Mesenchymal stem cell (in vitro differentiated cells and primary cell): ENCODE results near the gene CSAG2. TPM values are rescaled to one million over a fixed set of nuclear protein-coding genes. Genes with fewer than 3 reads are reported as not detected.
"Not testable (repeated sequence)": the region's sequence is repeated elsewhere in the genome, so short reads cannot be mapped to it uniquely, and the experiment has no call there.

Experiments
- DNase-seq: peaks from one replicate; pipeline ENCODE4 v3.0.0-alpha.2; 2013
- H2AFZ ChIP-seq: one replicate; pipeline ENCODE4 v1.6.1; 2013; ENCODE audit warnings: low read depth, mild to moderate bottlenecking, control low read depth, inconsistent platforms, low read length, moderate library complexity
- H2AK5ac ChIP-seq: 2 replicates; pipeline ENCODE4 v1.6.1; 2013; ENCODE audit warnings: low read length, moderate library complexity, mild to moderate bottlenecking, inconsistent platforms; ENCODE audit not compliant: severe bottlenecking
- H2BK120ac ChIP-seq: one replicate; pipeline ENCODE4 v1.6.1; 2013; ENCODE audit warnings: low read depth, mild to moderate bottlenecking, inconsistent platforms, low read length, moderate library complexity
- H2BK12ac ChIP-seq, 2 experiments: one replicate each; pipeline ENCODE4 v1.6.1; 2013; ENCODE audit warnings: inconsistent platforms in 2 of 2, low read length in 2 of 2, mild to moderate bottlenecking in 2 of 2, moderate library complexity in 2 of 2, control low read depth in 1 of 2
- H2BK15ac ChIP-seq: one replicate; pipeline ENCODE4 v1.6.1; 2013; ENCODE audit warnings: mild to moderate bottlenecking, low read depth, inconsistent platforms; ENCODE audit not compliant: poor library complexity, severe bottlenecking
- H2BK5ac ChIP-seq: 2 replicates; pipeline ENCODE4 v1.6.1; 2013; ENCODE audit warnings: low read depth, mild to moderate bottlenecking, low read length, control low read depth, inconsistent platforms; ENCODE audit not compliant: poor library complexity, severe bottlenecking
- H3K14ac ChIP-seq, 2 experiments: one replicate each; pipeline ENCODE4 v1.6.1; 2013; ENCODE audit warnings: inconsistent platforms in 2 of 2, low read length in 2 of 2, control low read depth in 1 of 2, mild to moderate bottlenecking in 1 of 2, moderate library complexity in 1 of 2
- H3K18ac ChIP-seq, 2 experiments: one replicate each; pipeline ENCODE4 v1.6.1; 2013; ENCODE audit warnings: inconsistent platforms in 2 of 2, low read length in 2 of 2, control low read depth in 1 of 2, low read depth in 1 of 2, mild to moderate bottlenecking in 1 of 2
- H3K23ac ChIP-seq, 2 experiments: one replicate each; pipeline ENCODE4 v1.6.1; 2013; ENCODE audit warnings: inconsistent platforms in 2 of 2, low read length in 2 of 2, mild to moderate bottlenecking in 2 of 2, moderate library complexity in 2 of 2, control low read depth in 1 of 2
- H3K27ac ChIP-seq: 2 replicates; pipeline ENCODE4 v1.5.1; 2013; ENCODE audit warnings: mild to moderate bottlenecking, moderate library complexity, low read length, control low read depth, inconsistent platforms; ENCODE audit not compliant: poor library complexity, severe bottlenecking
- H3K27me3 ChIP-seq, 2 experiments: 2 replicates each; pipeline versions ENCODE4 v1.6.1 to v1.7.0; 2013; ENCODE audit warnings: low read length in 2 of 2, mild to moderate bottlenecking in 2 of 2, moderate library complexity in 2 of 2, control low read depth in 1 of 2, inconsistent platforms in 1 of 2; ENCODE audit not compliant: control insufficient read depth in 1 of 2, insufficient read depth in 1 of 2
- H3K36me3 ChIP-seq, 2 experiments: 2 replicates each; pipeline versions ENCODE4 v1.6.1 to v1.7.0; 2013; ENCODE audit warnings: low read length in 2 of 2, control low read depth in 1 of 2, inconsistent platforms in 1 of 2, low read depth in 1 of 2, mild to moderate bottlenecking in 1 of 2; ENCODE audit not compliant: insufficient read depth in 2 of 2, control insufficient read depth in 1 of 2
- H3K4ac ChIP-seq, 2 experiments: one replicate each; pipeline ENCODE4 v1.6.1; 2013; ENCODE audit warnings: inconsistent platforms in 2 of 2, low read length in 2 of 2, mild to moderate bottlenecking in 2 of 2, moderate library complexity in 2 of 2, control low read depth in 1 of 2, low read depth in 1 of 2
- H3K4me1 ChIP-seq: 2 replicates; pipeline ENCODE4 v1.6.1; 2013; ENCODE audit warnings: low read depth, low read length, control low read depth; ENCODE audit not compliant: control insufficient read depth, insufficient read depth
- H3K4me2 ChIP-seq: 2 replicates; pipeline ENCODE4 v1.6.1; 2013; ENCODE audit warnings: low read length, mild to moderate bottlenecking, inconsistent platforms; ENCODE audit not compliant: poor library complexity, severe bottlenecking
- H3K4me3 ChIP-seq, 2 experiments: 2 replicates each; pipeline versions ENCODE4 v1.5.1 to v1.7.0; 2013; ENCODE audit warnings: low read length in 2 of 2, mild to moderate bottlenecking in 2 of 2, control low read depth in 1 of 2, low read depth in 1 of 2; ENCODE audit not compliant: insufficient read depth in 1 of 2
- H3K79me1 ChIP-seq: replicated peaks from 2 replicates; pipeline ENCODE4 v1.6.1; 2013; ENCODE audit warnings: mild to moderate bottlenecking, control low read depth, low read length, inconsistent platforms; ENCODE audit not compliant: poor library complexity, severe bottlenecking
- H3K9ac ChIP-seq: 2 replicates; pipeline ENCODE4 v1.7.0; 2013; ENCODE audit warnings: mild to moderate bottlenecking, low read length, moderate library complexity
- H3K9me3 ChIP-seq: 2 replicates; pipeline ENCODE4 v1.7.0; 2013; ENCODE audit warnings: mild to moderate bottlenecking, low read length; ENCODE audit not compliant: control insufficient read depth
- H4K8ac ChIP-seq: one replicate; pipeline ENCODE4 v1.6.1; 2013; ENCODE audit warnings: inconsistent platforms, mild to moderate bottlenecking, low read length, moderate library complexity
- H4K91ac ChIP-seq: one replicate; pipeline ENCODE4 v1.6.1; 2013; ENCODE audit warnings: mild to moderate bottlenecking, low read length, inconsistent platforms
- WGBS: methylation state at CpG from one replicate; pipeline ENCODE4 v1.1.7; 2013; ENCODE audit warnings: mixed read lengths; 5-methylcytosine and 5-hydroxymethylcytosine counted together
- polyA plus RNA-seq, 2 experiments: library from polyadenylated mRNA; stranded (reverse); fragments of 200-250 nt; gene quantifications; one replicate each; pipeline ENCODE4 v1.2.3, GENCODE V29; 2013

Gene CSAG2
- not detected for polyA plus RNA-seq (2013, experiment 1 of 2)
- not detected for polyA plus RNA-seq (2013, experiment 2 of 2)

GRCh38 chrX:152709173-152709572 lies at the start of gene CSAG2:
CSAG2 (minus strand) TSS chrX:152709273; CDS start chrX:152709112, 161 bp downstream.
- H3K79me1 ChIP-seq, H3K9ac ChIP-seq, H3K9me3 ChIP-seq, H2BK15ac ChIP-seq, H3K36me3 ChIP-seq, H2BK12ac ChIP-seq, H3K4ac ChIP-seq, H2BK5ac ChIP-seq, H3K23ac ChIP-seq, H3K4me2 ChIP-seq, H3K4me3 ChIP-seq, H2BK120ac ChIP-seq, H3K14ac ChIP-seq, H3K18ac ChIP-seq, H4K91ac ChIP-seq, H3K4me1 ChIP-seq, H3K27me3 ChIP-seq, H2AFZ ChIP-seq, DNase-seq, H2AK5ac ChIP-seq, H4K8ac ChIP-seq, H3K27ac ChIP-seq: not testable (repeated sequence)
- no CpG with 5 or more reads among the region's 2 CpGs for WGBS

- not testable (repeated sequence) for H2BK12ac ChIP-seq, H2AFZ ChIP-seq, H3K23ac ChIP-seq, H2AK5ac ChIP-seq, H3K18ac ChIP-seq, H3K9ac ChIP-seq, H3K36me3 ChIP-seq, H3K4me3 ChIP-seq, H2BK15ac ChIP-seq, H4K91ac ChIP-seq, H3K4me1 ChIP-seq, H3K27me3 ChIP-seq, H3K9me3 ChIP-seq, H4K8ac ChIP-seq, H3K4ac ChIP-seq, H3K14ac ChIP-seq, H2BK5ac ChIP-seq, H2BK120ac ChIP-seq, H3K4me2 ChIP-seq, H3K79me1 ChIP-seq, DNase-seq, H3K27ac ChIP-seq
- no CpG with 5 or more reads among the region's 5 CpGs for WGBS
Observed at GRCh38 chrX:152754871-152755270, 45.8 kb upstream of the CSAG2 start.

DNA sequence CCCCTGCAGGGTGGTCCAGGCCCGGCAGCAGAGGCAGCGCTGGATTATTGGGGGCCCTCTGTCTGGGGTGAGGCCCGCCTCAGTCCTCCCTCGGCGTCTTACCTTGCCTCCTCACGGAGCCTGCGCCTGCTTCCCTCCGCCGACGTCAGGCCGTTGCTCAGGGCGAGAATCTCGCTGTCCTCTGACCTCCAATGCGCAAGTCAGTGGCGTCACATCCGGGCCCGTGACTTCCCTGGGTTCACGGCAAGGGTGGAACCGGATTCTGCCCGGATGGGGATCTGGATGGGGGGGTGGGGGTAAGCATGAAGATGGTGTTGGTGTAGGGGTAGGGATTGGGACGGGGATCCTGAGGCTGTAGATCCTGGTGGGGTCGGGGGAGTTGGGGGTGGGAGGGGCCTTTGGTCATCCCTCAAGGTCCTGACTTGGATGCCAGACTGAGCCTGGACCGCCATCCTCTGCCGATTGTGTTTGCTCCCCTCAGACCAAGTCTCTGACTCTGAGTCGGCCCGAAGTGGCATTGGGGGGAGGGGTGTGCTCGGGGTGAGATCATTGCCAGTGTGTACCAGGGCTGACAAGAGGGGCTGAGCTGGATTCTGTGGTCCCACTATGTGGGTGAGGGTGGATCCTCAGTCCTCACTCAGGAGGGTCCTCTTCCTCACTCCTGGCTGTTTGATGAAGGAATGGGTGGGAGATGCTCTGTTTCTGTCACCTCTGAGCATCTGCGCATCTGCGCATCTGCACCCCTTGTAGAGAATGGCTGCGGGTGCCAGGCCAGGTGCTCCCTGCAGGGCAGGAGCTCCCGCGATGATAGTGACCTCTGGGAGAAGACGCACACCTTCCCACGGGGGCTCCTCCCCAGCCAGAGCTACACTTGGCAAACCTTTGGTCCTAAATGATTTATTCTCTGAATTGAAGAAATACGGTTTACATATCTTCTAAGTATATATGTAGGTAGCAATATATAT lies 44.9 kb upstream of the CSAG2 start, which contains the start of gene MAGEA2:
Gene MAGEA2 (minus strand): TSS at position 157 of the 965 bp plus-strand sequence. CDS start 2,479 bp downstream, outside the sequence.
- not testable (repeated sequence) for H2BK5ac ChIP-seq, H3K18ac ChIP-seq, H2BK15ac ChIP-seq, H3K36me3 ChIP-seq, DNase-seq, H3K27ac ChIP-seq, H3K23ac ChIP-seq, H2AK5ac ChIP-seq, H3K14ac ChIP-seq, H3K4me3 ChIP-seq, H3K79me1 ChIP-seq, H2BK120ac ChIP-seq, H3K27me3 ChIP-seq, H3K9me3 ChIP-seq, H2BK12ac ChIP-seq, H3K4ac ChIP-seq, H3K4me1 ChIP-seq, H3K9ac ChIP-seq, H3K4me2 ChIP-seq, H4K8ac ChIP-seq, H4K91ac ChIP-seq, H2AFZ ChIP-seq
- WGBS = no CpG with 5 or more reads among the region's 35 CpGs

DNA sequence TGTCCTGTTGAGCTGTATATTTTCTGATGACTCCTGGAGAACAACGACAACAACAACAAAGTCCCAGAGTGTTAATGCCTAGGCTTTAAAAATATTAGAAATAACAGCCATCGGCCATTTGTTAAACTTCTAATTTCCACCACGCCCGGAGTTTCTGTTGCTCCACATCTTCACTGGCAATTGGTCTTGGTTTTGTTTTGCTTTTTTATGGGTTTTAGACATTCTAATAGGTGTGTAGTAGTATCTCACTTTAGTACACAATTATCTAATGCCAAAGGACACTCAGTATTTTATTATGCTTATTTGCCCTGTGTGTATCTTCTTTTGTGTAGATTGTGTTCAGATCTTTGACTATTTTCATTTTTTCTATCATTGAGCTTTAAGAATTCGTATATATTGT lies 29.5 kb upstream of the CSAG2 start:
- Histone ChIP-seq H3K4me1 (no peaks in the 10 kb centered on the region), H3K27me3 (peaks cover 0 to 6% of the 10 kb centered on the region in 2 experiments), H3K4ac (no peak overlapping the region), H2BK15ac (no peak overlapping the region), H3K79me1 (no peaks in the 10 kb centered on the region), H2AK5ac (no peak overlapping the region), H2BK120ac (no peak overlapping the region), H2BK5ac (no peak overlapping the region), H2AFZ (no peak overlapping the region), H3K23ac (no peak overlapping the region), H3K27ac (no peak overlapping the region), H3K18ac (no peak overlapping the region), H3K14ac (no peak overlapping the region), H3K4me3 (no peak overlapping the region), H3K9me3 (no peaks in the 10 kb centered on the region), H4K8ac (no peak overlapping the region), H2BK12ac (no peak overlapping the region), H4K91ac (no peak overlapping the region), H3K36me3 (no peaks in the 10 kb centered on the region), H3K9ac (no peak overlapping the region), H3K4me2 (no peak overlapping the region)
- DNase-seq = no peak
- no CpG with 5 or more reads among the region's 5 CpGs for WGBS
